Endothelial cell of umbilical vein (primary cell): ENCODE results near the gene TNFAIP8L1. TPM values are rescaled to one million over a fixed set of nuclear protein-coding genes. Genes with fewer than 3 reads are reported as not detected.

Source experiments
- BruUV-seq: library from RNA; stranded (reverse); fragments of 400-500 nt; replicated peaks from 2 replicates; lab custom pipeline; 2021; lab: Mats Ljungman, UMichigan
- CTCF ChIA-PET: fragments of 300-600, 350-600 bp; sonication (Branson Sonifier 250); formaldehyde crosslinking; loops from one replicate; lab custom pipeline; 2021; ENCODE audit warnings: antibody characterized with exemption, inconsistent platforms; lab: Charles Lee
- POLR2A ChIA-PET: fragments of 300-600, 350-600 bp; sonication (Branson Sonifier 250); formaldehyde crosslinking; loops from one replicate; lab custom pipeline; 2021; ENCODE audit warnings: antibody characterized with exemption, inconsistent platforms; lab: Charles Lee
- DNase-seq: peaks from one replicate; pipeline ENCODE4 v3.0.0-alpha.2; 2011; ENCODE audit warnings: low read depth, low spot score
- FAIRE-seq: peaks from 2 replicates; lab custom pipeline; 2011; peaks lifted over from hg19 to GRCh38; lab: Jason Lieb, UNC
- H2AFZ ChIP-seq: 2 replicates; pipeline ENCODE4 v1.6.0; 2012; ENCODE audit warnings: low read depth, low read length, control low read depth, inconsistent platforms
- H3K27ac ChIP-seq: 2 replicates; pipeline ENCODE4 v1.5.1; 2011; ENCODE audit warnings: low read depth, mild to moderate bottlenecking, control low read depth, low read length, moderate library complexity; ENCODE audit not compliant: insufficient read depth
- H3K27me3 ChIP-seq, 2 experiments: 2 replicates each; pipeline versions ENCODE4 v1.6.0 to v1.6.1; 2011; ENCODE audit warnings: low read length in 2 of 2, mixed read lengths in 1 of 2; ENCODE audit not compliant: control insufficient read depth in 2 of 2, insufficient read depth in 2 of 2
- H3K36me3 ChIP-seq, 2 experiments: 2 replicates in 1 of 2; 3 replicates in 1 of 2; pipeline ENCODE4 v1.5.1; 2011; ENCODE audit warnings: low read length in 2 of 2, mild to moderate bottlenecking in 1 of 2, moderate library complexity in 1 of 2; ENCODE audit not compliant: control insufficient read depth in 2 of 2, insufficient read depth in 2 of 2; ENCODE audit errors: extremely low read depth in 1 of 2
- H3K4me1 ChIP-seq: 3 replicates; pipeline ENCODE4 v1.5.1; 2011; ENCODE audit warnings: mild to moderate bottlenecking, low read length; ENCODE audit not compliant: control insufficient read depth, insufficient read depth; ENCODE audit errors: extremely low read depth
- H3K4me2 ChIP-seq: 2 replicates; pipeline ENCODE4 v1.6.1; 2011; ENCODE audit warnings: low read length, control low read depth, mixed read lengths; ENCODE audit not compliant: insufficient read depth
- H3K4me3 ChIP-seq, 3 experiments: fragments of 200-600 bp in 1 of 3; sonication (generic), shearing (Covaris generic) in 1 of 3; replicated peaks in 1 of 3; 2 replicates each; pipeline ENCODE4 v1.5.1; 2011 to 2016; ENCODE audit warnings: control low read depth in 3 of 3, low read length in 3 of 3, mild to moderate bottlenecking in 2 of 3, inconsistent platforms in 1 of 3, low read depth in 1 of 3, moderate library complexity in 1 of 3; ENCODE audit not compliant: insufficient read depth in 1 of 3
- H3K79me2 ChIP-seq: 2 replicates; pipeline ENCODE4 v1.6.0; 2012; ENCODE audit warnings: low read length, inconsistent platforms; ENCODE audit not compliant: control insufficient read depth, insufficient read depth
- H3K9ac ChIP-seq: replicated peaks from 2 replicates; pipeline ENCODE3; 2011; ENCODE audit warnings: low read length, control low read depth; ENCODE audit not compliant: insufficient read depth; ENCODE audit errors: extremely low read depth
- H3K9me1 ChIP-seq: replicated peaks from 3 replicates; pipeline ENCODE4 v1.6.0; 2011; ENCODE audit warnings: mild to moderate bottlenecking, low read length; ENCODE audit not compliant: control insufficient read depth, insufficient read depth; ENCODE audit errors: extremely low read depth
- H3K9me3 ChIP-seq: replicated peaks from 2 replicates; pipeline ENCODE4 v1.5.1; 2012; ENCODE audit warnings: low read length, inconsistent platforms; ENCODE audit not compliant: control insufficient read depth, insufficient read depth
- H4K20me1 ChIP-seq: replicated peaks from 2 replicates; pipeline ENCODE3; 2011; ENCODE audit warnings: mild to moderate bottlenecking, low read length; ENCODE audit not compliant: control insufficient read depth, insufficient read depth; ENCODE audit errors: extremely low read depth
- CTCF ChIP-seq, 2 donors: IDR thresholded peaks; 1 replicate in 1 of 2; 2 replicates in 1 of 2; pipeline ENCODE4 v1.5.1; 2011; ENCODE audit warnings: low read length in 2 of 2, mild to moderate bottlenecking in 2 of 2, moderate library complexity in 2 of 2, control low read depth in 1 of 2, inconsistent platforms in 1 of 2, low read depth in 1 of 2; ENCODE audit not compliant: insufficient read depth in 1 of 2; ENCODE audit errors: extremely low read depth in 1 of 2
- POLR2AphosphoS5 ChIP-seq: IDR thresholded peaks from 2 replicates; pipeline ENCODE4 v1.6.1; 2012; ENCODE audit warnings: low read depth, mild to moderate bottlenecking, control low read depth, low read length, moderate library complexity; ENCODE audit not compliant: insufficient read depth
- dilution Hi-C: fragments of 300-500 bp; cut with MboI; formaldehyde crosslinking; loops from one replicate; pipeline ENCODE4 v1.15.0; 2019; ENCODE audit warnings: low sequenced_read_pairs; ENCODE audit not compliant: extremely low pct_ligation_motif_present
- intact Hi-C: fragments of 100-400 bp; cut with micrococcal nuclease; formaldehyde crosslinking; loops from one replicate; pipeline ENCODE4 v1.10.0; 2022
- polyA plus RNA-seq, 4 experiments: library from polyadenylated mRNA; depleted of rRNA in 3 of 4; stranded (reverse) in 3 of 4; unstranded in 1 of 4; fragments of >200 nt; gene quantifications; 2 replicates each; pipeline versions ENCODE4 v1.2.1 to v1.2.3, GENCODE V29; 2011 to 2012; ENCODE audit warnings: missing spikeins in 1 of 4
- total RNA-seq: library from RNA; stranded (reverse); gene quantifications from 2 replicates; pipeline ENCODE4 v1.2.3, GENCODE V29; 2021

TNFAIP8L1 gene
- total and polyA plus RNA-seq, 2 donors (not counting 3 experiments of a cell fraction or from before 2014, with no cell fraction given) = 40.0 to 56.1 TPM

DNA sequence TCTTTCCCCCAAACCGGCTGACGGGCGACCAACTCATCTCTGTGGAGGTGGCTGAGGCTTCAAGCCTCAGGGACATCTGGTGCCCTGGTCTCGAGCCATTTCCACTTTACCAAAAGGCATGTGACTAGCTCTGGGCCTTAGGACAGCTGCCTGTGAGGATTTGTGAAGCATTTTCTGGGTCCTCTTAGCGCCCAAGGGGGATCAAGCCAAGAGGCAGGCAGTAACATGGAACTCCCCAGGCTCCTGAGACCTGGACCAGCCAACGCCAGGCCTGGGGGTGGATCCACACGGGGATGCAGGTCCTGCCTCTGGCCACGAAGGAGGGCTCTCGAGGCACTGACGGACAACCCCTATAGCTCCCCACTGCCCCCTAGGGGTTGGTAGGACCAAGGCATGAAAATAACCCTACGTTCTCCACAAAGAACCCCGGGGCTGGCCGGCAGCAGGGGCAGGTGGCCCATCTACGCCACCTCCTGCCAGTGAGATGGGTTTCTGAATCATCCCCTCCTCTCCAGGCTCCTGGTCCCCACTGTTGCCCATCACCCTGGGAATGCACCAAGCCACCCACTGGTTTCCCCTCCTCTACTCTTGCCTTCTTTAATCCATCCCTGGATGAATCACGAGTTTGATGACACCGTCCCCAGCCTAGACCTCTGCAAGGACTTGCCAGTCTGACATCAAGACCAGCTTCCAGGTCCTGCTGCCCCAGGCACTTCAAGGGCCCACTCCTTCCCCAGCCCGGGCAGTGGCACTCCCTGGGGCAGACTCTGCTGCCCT is 37.8 kb downstream of the TNFAIP8L1 start:
- H3K27me3 ChIP-seq = no peaks in the 10 kb centered on the region
- H3K79me2 ChIP-seq = no peaks in the 10 kb centered on the region
- peaks cover 2 to 15% of the 10 kb centered on the region in 2 experiments for H3K36me3 ChIP-seq
- no peak overlapping the region for H3K27ac ChIP-seq
- intact Hi-C loops (no loop called here), dilution Hi-C loops (no loop called here)
- peak; percentile 18 for DNase-seq
- H3K4me3 ChIP-seq = no peak overlapping the region
- no peaks in the 10 kb centered on the region for H3K4me1 ChIP-seq
- POLR2A ChIA-PET = no interaction called here
- TF ChIP-seq POLR2AphosphoS5 = no peak
- peak; percentile 32 to 60 for TF ChIP-seq CTCF (IDR thresholded peaks at IDR 0.05; ENCODE audit: extremely low read depth in 1 of 2, insufficient read depth in 1 of 2, low read depth in 1 of 2, low read length in 2 of 2)
- no peaks in the 10 kb centered on the region for H3K9me3 ChIP-seq
- peak; percentile 38 for FAIRE-seq
- no peaks in the 10 kb centered on the region for H4K20me1 ChIP-seq
- CTCF ChIA-PET = interaction anchor here (0.6 to 1.5 kb wide), 5 partner anchors 11 to 44 kb away, joined by 3 to 5 read pairs (median 4); no protein-coding TSS in a partner anchor
- no peaks in the 10 kb centered on the region for H3K9me1 ChIP-seq
- H3K4me2 ChIP-seq = no peak overlapping the region
- no TSS peak for BruUV-seq
- no peak overlapping the region for H3K9ac ChIP-seq
- H2AFZ ChIP-seq = no peak overlapping the region
